ENCODE measurements around the gene NELL1. TPM values are rescaled to one million over a fixed set of nuclear protein-coding genes. Genes with fewer than 3 reads are reported as not detected.

NELL1 gene
- total and polyA plus RNA-seq, 2 donors (not counting 1 experiment from before 2014, with no cell fraction given) = not detected

DNA sequence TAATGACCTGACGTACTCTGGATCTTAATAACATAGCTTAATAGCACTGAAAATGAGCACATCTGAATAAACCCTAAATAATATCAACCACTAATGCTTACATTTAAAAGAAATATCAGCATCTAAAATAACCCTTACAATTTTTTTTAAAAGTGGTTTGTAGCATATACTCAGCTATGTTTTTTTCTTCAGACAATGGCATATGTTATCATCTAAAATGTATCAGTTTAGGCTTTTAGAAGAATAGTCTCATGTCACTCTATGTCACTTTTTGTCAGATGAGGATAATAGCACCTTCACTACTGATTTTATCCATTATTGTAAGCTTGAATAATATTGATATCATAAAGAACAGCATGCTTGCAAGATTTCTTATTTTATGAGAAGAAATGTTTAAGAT is 868.6 kb downstream of the NELL1 start:
- no peak overlapping the region for H3K9ac ChIP-seq (ENCODE audit: insufficient read depth, low read length)
- DNase-seq (ENCODE audit: low read depth in 2 of 2) = no peak
- H3K4me2 ChIP-seq (ENCODE audit: extremely low read depth, insufficient read depth, low read length) = no peak overlapping the region
- H4K20me1 ChIP-seq (ENCODE audit: control insufficient read depth, extremely low read depth, insufficient read depth, low read length) = no peaks in the 10 kb centered on the region
- H3K36me3 ChIP-seq (ENCODE audit: control insufficient read depth, insufficient read depth, low read length) = no peaks in the 10 kb centered on the region
- no peak overlapping the region for H3K4me3 ChIP-seq (replicated peaks in 1 of 4; ENCODE audit: control extremely low read depth in 1 of 4, insufficient read depth in 1 of 4, low read depth in 3 of 4, low read length in 4 of 4)
- no peaks in the 10 kb centered on the region for H3K9me3 ChIP-seq (ENCODE audit: control insufficient read depth, insufficient read depth, low read depth, low read length)
- no peak overlapping the region for H2AFZ ChIP-seq (ENCODE audit: low read length)
- no peak overlapping the region for H3K27ac ChIP-seq (ENCODE audit: insufficient read depth, low read length)
- H3K27me3 ChIP-seq (ENCODE audit: control insufficient read depth, insufficient read depth, low read length) = no peaks in the 10 kb centered on the region
- H3K4me1 ChIP-seq (ENCODE audit: control insufficient read depth, extremely low read depth, insufficient read depth, low read length) = no peaks in the 10 kb centered on the region
- no peaks in the 10 kb centered on the region for H3K79me2 ChIP-seq (ENCODE audit: control insufficient read depth, insufficient read depth, low read length)
- no peak for TF ChIP-seq EZH2 (IDR thresholded peaks at IDR 0.05; ENCODE audit: low read length, missing control alignments)
- TF ChIP-seq, protein P1, sequence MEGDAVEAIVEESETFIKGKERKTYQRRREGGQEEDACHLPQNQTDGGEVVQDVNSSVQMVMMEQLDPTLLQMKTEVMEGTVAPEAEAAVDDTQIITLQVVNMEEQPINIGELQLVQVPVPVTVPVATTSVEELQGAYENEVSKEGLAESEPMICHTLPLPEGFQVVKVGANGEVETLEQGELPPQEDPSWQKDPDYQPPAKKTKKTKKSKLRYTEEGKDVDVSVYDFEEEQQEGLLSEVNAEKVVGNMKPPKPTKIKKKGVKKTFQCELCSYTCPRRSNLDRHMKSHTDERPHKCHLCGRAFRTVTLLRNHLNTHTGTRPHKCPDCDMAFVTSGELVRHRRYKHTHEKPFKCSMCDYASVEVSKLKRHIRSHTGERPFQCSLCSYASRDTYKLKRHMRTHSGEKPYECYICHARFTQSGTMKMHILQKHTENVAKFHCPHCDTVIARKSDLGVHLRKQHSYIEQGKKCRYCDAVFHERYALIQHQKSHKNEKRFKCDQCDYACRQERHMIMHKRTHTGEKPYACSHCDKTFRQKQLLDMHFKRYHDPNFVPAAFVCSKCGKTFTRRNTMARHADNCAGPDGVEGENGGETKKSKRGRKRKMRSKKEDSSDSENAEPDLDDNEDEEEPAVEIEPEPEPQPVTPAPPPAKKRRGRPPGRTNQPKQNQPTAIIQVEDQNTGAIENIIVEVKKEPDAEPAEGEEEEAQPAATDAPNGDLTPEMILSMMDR (conservative IDR thresholded peaks at IDR 0.05 in 1 of 2, IDR thresholded peaks at IDR 0.05 in 1 of 2; ENCODE audit: low read depth in 1 of 2, low read length in 2 of 2) = no peak

- no peaks in the 10 kb centered on the region for H4K20me1 ChIP-seq (ENCODE audit: control insufficient read depth, extremely low read depth, insufficient read depth, low read length)
- H3K4me3 ChIP-seq (replicated peaks in 1 of 4; ENCODE audit: control extremely low read depth in 1 of 4, insufficient read depth in 1 of 4, low read depth in 3 of 4, low read length in 4 of 4) = no peak overlapping the region
- no peaks in the 10 kb centered on the region for H3K4me1 ChIP-seq (ENCODE audit: control insufficient read depth, extremely low read depth, insufficient read depth, low read length)
- H3K27ac ChIP-seq (ENCODE audit: insufficient read depth, low read length) = no peak overlapping the region
- H3K27me3 ChIP-seq (ENCODE audit: control insufficient read depth, insufficient read depth, low read length) = no peaks in the 10 kb centered on the region
- H3K79me2 ChIP-seq (ENCODE audit: control insufficient read depth, insufficient read depth, low read length) = no peaks in the 10 kb centered on the region
- H3K9me3 ChIP-seq (ENCODE audit: control insufficient read depth, insufficient read depth, low read depth, low read length) = no peaks in the 10 kb centered on the region
- no peak overlapping the region for H3K9ac ChIP-seq (ENCODE audit: insufficient read depth, low read length)
- no peak for TF ChIP-seq EZH2 (IDR thresholded peaks at IDR 0.05; ENCODE audit: low read length, missing control alignments)
- TF ChIP-seq, protein P1 (conservative IDR thresholded peaks at IDR 0.05 in 1 of 2, IDR thresholded peaks at IDR 0.05 in 1 of 2; ENCODE audit: low read depth in 1 of 2, low read length in 2 of 2) = no peak
- H3K36me3 ChIP-seq (ENCODE audit: control insufficient read depth, insufficient read depth, low read length) = no peaks in the 10 kb centered on the region
- H2AFZ ChIP-seq (ENCODE audit: low read length) = no peak overlapping the region
- H3K4me2 ChIP-seq (ENCODE audit: extremely low read depth, insufficient read depth, low read length) = no peak overlapping the region
- DNase-seq (ENCODE audit: low read depth in 2 of 2) = no peak
Observed at GRCh38 chr11:21541187-21541751, 871.9 kb downstream of the NELL1 start.

DNA sequence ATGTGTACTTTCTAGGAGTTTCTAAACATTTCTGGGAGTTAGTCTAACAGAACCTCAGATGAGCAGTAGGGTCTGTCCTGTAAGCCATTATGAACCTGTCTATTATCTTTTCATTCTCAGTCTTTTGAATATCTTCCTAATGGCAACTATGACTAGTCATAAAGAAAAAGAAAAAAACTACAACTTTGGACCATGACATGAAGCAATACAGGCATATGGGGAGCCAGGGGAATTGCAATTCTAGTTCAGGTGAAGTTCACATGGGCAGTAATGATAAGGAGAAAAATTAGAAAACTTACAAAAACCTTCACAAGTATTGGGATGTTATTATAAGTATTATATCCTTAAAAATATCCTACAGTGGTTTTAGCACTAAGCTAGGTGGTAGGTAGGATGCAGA is 874.5 kb downstream of the NELL1 start:
- Histone ChIP-seq H3K4me2 (ENCODE audit: extremely low read depth, insufficient read depth, low read length) (no peak overlapping the region), H3K36me3 (ENCODE audit: control insufficient read depth, insufficient read depth, low read length) (no peaks in the 10 kb centered on the region)

More for the DNA sequence above, 874.5 kb downstream of the NELL1 start:
- H4K20me1 ChIP-seq (ENCODE audit: control insufficient read depth, extremely low read depth, insufficient read depth, low read length) = no peaks in the 10 kb centered on the region
- no peak overlapping the region for H3K9ac ChIP-seq (ENCODE audit: insufficient read depth, low read length)
- no peak overlapping the region for H3K4me3 ChIP-seq (replicated peaks in 1 of 4; ENCODE audit: control extremely low read depth in 1 of 4, insufficient read depth in 1 of 4, low read depth in 3 of 4, low read length in 4 of 4)
- H3K9me3 ChIP-seq (ENCODE audit: control insufficient read depth, insufficient read depth, low read depth, low read length) = no peaks in the 10 kb centered on the region
- no peak overlapping the region for H3K27ac ChIP-seq (ENCODE audit: insufficient read depth, low read length)
- H3K79me2 ChIP-seq (ENCODE audit: control insufficient read depth, insufficient read depth, low read length) = no peaks in the 10 kb centered on the region
- no peaks in the 10 kb centered on the region for H3K4me1 ChIP-seq (ENCODE audit: control insufficient read depth, extremely low read depth, insufficient read depth, low read length)
- TF ChIP-seq, protein P1 (conservative IDR thresholded peaks at IDR 0.05 in 1 of 2, IDR thresholded peaks at IDR 0.05 in 1 of 2; ENCODE audit: low read depth in 1 of 2, low read length in 2 of 2) = no peak
- TF ChIP-seq EZH2 (IDR thresholded peaks at IDR 0.05; ENCODE audit: low read length, missing control alignments) = no peak
- no peak overlapping the region for H2AFZ ChIP-seq (ENCODE audit: low read length)
- no peaks in the 10 kb centered on the region for H3K27me3 ChIP-seq (ENCODE audit: control insufficient read depth, insufficient read depth, low read length)
- no peak for DNase-seq (ENCODE audit: low read depth in 2 of 2)
